Hematopoietic multipotent progenitor cell treated with erythropoietin and hydrocortisone succinate and interleukin-3 and kit ligand, for 4 days (in vitro differentiated cells): ENCODE data around the gene INSYN1.
"Not testable (repeated sequence)": the region's sequence is repeated elsewhere in the genome, so short reads cannot be mapped to it uniquely, and the experiment has no call there.

Experiments
- DNase-seq: peaks from one replicate; pipeline ENCODE4 v3.0.0-alpha.2; 2015

The INSYN1 gene

DNA sequence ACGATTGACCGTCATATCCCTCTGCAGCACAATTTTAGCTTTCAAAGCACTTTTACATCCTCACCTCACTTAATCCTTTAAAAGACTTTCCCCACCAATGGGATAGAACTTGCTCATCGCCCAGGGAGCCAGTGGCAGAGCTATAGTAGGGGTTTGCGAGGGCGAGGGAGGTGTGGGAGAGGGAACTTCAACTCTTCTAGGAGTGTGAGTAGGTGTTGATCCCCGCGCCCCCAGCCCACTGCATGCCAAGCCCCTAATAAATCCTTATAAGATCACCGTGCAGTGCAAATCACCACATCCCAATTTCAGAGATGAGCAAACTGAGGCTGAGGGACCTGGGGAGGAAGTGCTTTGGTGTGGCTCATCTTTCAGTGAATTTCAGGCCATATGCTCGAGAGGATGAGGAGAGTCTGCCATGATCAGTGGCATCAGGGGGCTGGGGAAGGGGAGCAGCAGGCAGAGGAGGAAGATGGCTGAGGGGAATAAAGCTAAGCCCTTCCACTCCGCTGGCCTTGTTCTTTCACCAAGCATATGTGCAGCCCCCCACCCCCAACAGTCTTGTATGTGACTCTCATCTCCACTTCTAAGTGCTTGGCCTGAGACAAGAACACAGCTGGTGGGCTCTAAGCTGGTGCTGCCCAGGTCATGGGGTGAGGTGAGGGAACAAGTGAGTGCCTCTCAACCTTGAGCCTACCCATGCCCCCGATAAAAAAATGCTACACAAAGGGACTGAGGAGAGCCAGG lies 5.1 kb downstream of the INSYN1 start:
- DNase-seq, result no peak

DNA sequence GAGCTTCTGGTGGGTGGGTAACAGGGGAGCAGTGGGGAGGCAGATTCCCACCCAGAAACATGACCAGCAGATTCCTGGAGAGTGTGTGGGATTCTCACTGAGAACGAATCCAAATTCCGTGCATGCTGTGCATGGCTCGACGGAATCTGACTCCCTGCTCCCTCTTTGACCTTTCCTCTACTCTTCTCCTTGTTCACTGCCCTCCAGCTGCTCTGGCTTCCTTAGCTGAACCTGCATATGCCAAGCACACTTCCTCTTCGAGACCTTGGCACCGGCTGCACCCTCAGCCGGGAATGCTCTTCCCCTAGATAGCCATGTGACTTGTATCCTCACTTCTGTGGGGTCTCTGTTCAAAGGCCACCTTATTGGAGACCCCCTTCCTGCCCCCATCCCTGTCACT lies 6.3 kb downstream of the INSYN1 start:
- DNase-seq, result no peak

- DNase-seq, result no peak
Measured at GRCh38 chr15:73746261-73746660, 6.9 kb downstream of the INSYN1 start.

DNA sequence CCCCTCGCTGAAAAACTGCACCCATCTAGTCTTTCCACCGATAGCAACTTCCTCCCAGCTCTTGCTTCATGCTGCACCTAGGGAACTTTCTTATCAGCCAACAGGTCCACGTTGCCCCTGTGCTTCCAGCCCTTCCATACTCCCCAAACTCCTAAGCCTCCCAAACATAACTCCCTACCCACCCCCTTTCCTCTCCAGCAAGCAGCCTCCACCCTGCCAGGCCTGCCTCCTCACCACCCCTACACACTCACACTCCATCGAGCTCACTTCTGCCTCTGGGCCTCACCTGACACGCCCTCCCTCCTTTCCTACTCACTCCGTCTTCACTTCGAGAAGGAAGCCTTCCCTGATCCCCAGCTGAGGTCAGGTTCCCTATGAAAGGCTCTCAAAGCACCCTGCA lies 8.1 kb downstream of the INSYN1 start:
- DNase-seq, result no peak

- DNase-seq, result no peak
Measured at GRCh38 chr15:73744293-73744692, 8.9 kb downstream of the INSYN1 start.

GRCh38 chr15:73741321-73741836 lies 11.8 kb downstream of the INSYN1 start:
- no peak for DNase-seq

DNA sequence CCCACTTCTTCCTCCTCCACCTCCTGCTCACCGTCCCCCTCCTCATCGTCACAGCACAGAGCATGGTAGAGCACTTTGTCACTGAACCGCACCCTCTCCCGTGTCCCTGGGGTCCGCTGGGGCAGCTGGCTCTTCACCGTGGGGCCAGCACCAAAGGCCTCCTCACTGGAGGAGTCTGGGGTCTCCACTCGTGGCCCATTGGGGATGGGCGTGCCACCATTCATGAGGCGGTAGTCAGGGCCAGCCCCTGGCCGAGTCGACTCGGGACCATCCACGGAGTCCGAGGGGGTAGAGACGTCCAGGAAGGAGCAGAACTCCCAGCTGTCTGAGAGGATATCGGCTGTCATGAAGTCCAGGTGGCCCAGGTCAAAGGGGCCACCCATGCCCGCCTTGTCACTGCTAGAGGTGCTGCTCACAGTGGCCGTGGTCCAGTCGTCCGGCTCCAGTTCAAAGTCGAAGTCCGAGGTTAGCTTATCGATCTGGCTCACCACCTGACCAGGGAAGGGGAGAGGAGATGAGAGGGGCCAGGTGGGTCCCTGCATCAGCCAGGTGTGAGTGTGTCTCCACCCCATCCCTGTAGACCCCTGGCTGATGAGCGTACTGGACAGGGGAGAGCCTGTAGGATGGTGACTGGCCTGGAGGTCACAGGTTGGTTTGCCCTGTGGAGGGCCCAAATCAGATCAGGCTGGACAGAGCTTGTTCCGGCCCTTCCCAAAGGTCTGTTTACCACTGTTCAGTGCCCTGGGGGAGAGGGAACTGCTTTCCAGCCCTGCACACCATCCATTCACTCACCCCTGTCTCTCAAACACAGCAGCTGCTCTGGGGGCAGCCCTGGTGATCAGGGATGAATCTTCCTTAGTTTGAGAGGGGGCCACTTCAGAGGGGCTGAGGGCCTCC lies 12.8 kb downstream of the INSYN1 start:
- DNase-seq, result no peak

DNA sequence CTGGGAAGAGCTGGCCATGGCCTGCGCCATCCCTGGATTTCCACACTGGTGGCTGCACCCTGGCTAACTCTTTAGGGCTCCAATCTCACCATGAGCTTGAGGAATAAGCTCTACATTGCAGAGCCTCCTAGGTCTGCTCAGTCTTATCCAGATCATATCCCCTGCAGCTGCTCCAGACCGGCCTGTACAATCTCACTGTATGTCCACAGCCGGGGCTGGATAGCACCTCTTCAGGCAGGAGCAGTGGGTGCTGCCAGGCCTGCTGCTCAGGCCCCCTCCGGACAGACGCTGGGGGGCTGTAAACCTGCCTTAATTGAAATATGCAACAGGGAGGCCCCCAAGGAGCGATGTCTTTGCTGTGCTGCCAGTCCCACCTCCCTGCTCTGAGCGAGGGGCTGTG lies 15.6 kb downstream of the INSYN1 start:
- DNase-seq, result no peak

- no peak for DNase-seq
Measured at GRCh38 chr15:73732930-73733329, 20.2 kb downstream of the INSYN1 start.

GRCh38 chr15:73732051-73732450 lies 21.1 kb downstream of the INSYN1 start:
- not testable (repeated sequence) for DNase-seq

DNA sequence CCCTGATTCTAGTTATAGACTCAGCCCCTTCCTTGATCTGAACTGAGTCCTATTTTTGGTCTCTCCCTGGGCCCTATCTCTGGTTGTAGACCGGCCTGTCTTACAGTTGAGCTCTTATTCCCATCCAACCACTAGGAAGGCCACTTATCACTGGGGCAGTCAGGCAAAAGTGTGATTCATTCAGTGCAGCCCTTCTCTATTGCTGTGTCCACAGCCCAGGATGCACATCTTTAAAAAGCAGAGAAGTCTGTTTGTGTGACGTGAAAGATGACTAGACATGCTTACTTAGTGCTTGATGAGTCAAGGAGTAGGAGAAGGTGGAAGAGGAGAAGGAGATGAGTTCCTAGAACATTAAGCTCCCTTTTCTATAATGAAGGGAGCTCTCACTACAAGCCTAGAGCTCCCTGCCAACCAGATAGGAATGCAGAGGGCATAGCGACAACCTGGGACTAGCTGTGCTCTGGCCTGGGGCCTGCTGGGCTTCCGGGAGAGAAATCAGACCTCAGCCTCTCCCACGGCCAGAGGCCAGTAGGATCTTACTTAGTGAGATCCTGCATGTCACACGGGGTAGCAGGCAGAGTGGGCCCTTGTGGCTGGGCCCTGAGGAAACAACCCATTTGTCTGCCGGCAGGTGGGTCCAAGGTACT lies 25.7 kb downstream of the INSYN1 start:
- no peak for DNase-seq

DNA sequence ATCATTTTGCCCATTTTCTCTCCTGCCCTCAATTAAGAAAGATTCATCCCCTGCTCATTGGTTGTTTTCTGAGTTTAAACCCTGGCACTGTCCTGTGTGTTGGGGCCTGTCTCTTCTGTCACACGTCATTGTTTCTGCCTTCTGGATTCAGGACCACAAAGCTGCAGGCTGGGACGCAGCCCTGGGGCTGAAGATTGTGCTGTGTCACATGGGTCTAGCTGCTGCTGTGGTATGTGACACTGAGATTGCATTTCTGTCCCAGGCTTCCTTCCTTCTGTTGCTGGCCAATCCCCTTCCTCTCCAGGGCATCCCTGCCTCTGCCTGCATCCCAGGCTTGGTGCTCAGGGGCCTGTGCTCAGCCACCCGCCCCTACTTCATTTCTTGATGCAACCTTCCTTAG lies 28.9 kb downstream of the INSYN1 start:
- no peak for DNase-seq

DNA sequence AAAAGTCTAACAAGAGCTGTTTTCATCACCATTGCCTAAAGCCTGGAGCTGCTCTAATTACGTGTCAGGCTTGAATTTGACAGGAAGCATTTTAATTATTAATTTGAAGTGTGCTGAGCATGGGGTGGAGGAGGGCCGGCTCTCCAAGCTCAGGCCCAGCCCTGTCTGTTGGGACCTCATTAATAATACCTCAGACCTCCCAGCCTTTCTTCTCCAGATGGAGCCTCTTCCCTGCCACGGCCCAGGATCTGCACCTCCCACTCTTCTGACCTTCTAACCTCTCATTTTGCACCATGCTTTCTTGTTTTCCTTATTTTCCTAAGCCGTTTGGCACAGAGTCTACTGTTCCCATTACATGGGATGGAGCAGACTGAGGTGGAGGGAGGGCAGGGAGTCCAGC lies 30.0 kb downstream of the INSYN1 start:
- no peak for DNase-seq

DNA sequence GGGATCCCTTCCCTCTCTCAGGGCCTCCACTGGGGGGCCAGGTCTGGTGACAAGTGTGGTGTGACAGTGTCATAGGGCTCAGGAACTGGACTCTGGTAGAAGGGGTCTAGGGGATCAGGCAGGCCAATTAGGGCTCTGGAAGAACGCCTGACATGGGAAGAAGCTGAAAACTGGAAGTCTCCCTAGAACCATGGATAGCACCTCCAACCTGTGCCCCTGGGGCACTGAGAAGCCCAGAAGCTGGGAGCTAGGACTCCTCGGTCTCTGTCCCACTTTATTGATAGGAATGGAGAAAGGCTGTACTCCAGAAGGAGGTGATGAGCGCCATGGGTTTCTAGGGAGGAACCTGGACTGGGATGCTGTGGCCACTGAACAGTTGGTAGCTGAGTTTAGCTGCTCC lies 30.7 kb downstream of the INSYN1 start:
- no peak for DNase-seq

GRCh38 chr15:73718694-73719093 lies 34.5 kb downstream of the INSYN1 start:
- DNase-seq, result no peak

DNA sequence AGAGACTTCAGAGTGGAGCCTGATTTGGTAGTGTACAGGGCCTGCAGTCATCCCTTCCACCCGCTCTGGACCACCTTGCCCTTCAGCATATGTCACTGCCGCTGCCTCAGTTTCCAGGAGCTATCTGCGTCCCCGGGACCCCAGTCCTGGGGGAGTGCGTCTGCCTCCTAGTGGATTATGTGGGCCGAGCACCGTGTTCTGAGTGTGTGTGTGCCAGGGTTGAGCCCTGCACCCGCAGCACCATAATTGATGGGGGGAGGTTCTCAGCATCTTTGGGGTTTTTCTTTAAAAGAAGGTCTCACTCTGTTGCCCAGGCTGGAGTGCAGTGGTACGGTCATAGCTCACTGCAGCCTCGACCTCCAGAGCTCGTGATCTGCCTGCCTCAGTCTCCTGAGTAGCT lies 35.3 kb downstream of the INSYN1 start:
- no peak for DNase-seq

- no peak for DNase-seq
Measured at GRCh38 chr15:73717206-73717605, 35.9 kb downstream of the INSYN1 start.

- no peak for DNase-seq
Measured at GRCh38 chr15:73716417-73716816, 36.7 kb downstream of the INSYN1 start.

GRCh38 chr15:73715417-73715816 lies 37.7 kb downstream of the INSYN1 start:
- DNase-seq, result no peak

DNA sequence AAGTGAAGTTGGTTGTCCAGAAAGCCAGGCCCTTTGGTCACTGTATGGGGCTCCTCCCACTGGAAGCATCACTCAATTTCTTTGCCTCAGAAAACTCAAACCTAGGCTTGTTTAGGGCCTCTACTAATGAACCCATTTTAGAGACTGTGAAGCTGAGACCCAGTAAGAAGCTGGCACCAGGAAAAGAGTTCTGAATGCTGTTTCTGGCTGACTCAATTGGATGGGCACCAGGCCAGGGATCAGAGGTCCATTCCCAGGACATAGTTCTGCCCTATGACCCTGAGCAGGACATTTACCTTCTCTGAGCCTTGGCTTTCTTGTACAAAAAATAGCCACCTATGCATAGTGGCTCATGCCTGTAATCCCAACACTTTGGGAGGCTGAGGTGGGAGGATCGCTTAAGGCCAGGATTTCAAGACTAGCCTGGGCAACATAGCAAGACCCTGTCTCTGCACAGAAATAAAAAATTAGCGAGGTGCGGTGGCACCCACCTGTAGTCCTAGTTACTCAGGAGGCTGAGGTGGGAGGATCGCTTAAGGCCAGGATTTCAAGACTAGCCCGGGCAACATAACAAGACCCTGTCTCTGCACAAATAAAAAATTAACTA lies 38.4 kb downstream of the INSYN1 start:
- no peak for DNase-seq

- no peak for DNase-seq
Measured at GRCh38 chr15:73712107-73712506, 41.0 kb downstream of the INSYN1 start.

DNA sequence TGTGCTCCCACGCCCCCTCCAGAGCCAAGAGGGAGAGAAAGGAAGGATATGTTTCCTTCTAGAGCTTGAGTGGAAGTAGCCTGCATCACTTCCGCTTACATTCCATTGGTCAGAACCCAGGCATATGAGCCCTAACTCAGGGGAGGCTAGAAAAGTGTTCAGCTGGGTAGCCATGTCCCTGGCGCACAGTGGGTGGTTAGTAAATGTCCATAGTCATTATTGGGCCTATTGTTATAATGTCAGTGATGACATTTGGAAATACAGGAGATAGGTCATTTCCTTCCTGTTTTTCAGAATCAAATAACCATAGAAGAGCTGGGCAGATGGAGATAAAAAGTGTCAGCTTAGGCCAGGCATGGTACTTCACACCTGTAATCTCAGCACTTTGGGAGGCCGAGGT lies 41.6 kb downstream of the INSYN1 start:
- DNase-seq, result peak; percentile 40

- DNase-seq, result no peak
Measured at GRCh38 chr15:73710321-73710720, 42.8 kb downstream of the INSYN1 start.
